WTC11 (cell line): Measurements from ENCODE around the gene TCEA2. TPM values are rescaled to one million over a fixed set of nuclear protein-coding genes. Genes with fewer than 3 reads are reported as not detected.

ENCODE experiments used
- ATAC-seq: fragments of 200-7000 bp; cut with Tn5 transposase; 2 replicates; pipeline ENCODE4 v1.10.0; 2021; ENCODE audit warnings: mild to moderate bottlenecking, moderate library complexity
- CTCF ChIA-PET: fragments of 300-600 bp; sonication (Branson Sonifier 250); formaldehyde crosslinking; loops from one replicate; lab custom pipeline; 2021; ENCODE audit warnings: antibody characterized with exemption; lab: Charles Lee
- POLR2A ChIA-PET: fragments of 350-600 bp; sonication (Branson Sonifier 250); formaldehyde crosslinking; loops from one replicate; lab custom pipeline; 2021; ENCODE audit warnings: antibody characterized with exemption; lab: Charles Lee
- DNase-seq: peaks from one replicate; pipeline ENCODE4 v3.0.0; 2021; ENCODE audit warnings: low spot score
- H3K27ac Mint-ChIP-seq: 2 replicates; pipeline ENCODE4 v1.8.0; 2021; ENCODE audit warnings: mixed read lengths
- H3K27me3 Mint-ChIP-seq: 2 replicates; pipeline ENCODE4 v1.8.0; 2021; ENCODE audit warnings: low read depth, mild to moderate bottlenecking, moderate library complexity, mixed read lengths
- H3K36me3 Mint-ChIP-seq: 2 replicates; pipeline ENCODE4 v1.8.0; 2021; ENCODE audit warnings: mixed read lengths
- H3K4me1 Mint-ChIP-seq: 2 replicates; pipeline ENCODE4 v1.8.0; 2022; ENCODE audit warnings: mixed read lengths
- H3K4me3 Mint-ChIP-seq: 2 replicates; pipeline ENCODE4 v1.8.0; 2021; ENCODE audit warnings: mild to moderate bottlenecking, moderate library complexity, mixed read lengths
- H3K9me3 Mint-ChIP-seq: 2 replicates; pipeline ENCODE4 v1.8.0; 2021; ENCODE audit warnings: mixed read lengths
- AFF4 ChIP-seq: sonication (generic); formaldehyde crosslinking; IDR thresholded peaks from 2 replicates; pipeline ENCODE4 v1.8.1; 2023; ENCODE audit warnings: mild to moderate bottlenecking, missing genetic modification reagents, borderline replicate concordance
- CBFB ChIP-seq: sonication (generic); formaldehyde crosslinking; IDR thresholded peaks from 2 replicates; pipeline ENCODE4 v1.8.1; 2022; ENCODE audit warnings: mild to moderate bottlenecking, low read depth, missing genetic modification reagents
- ESRRA ChIP-seq: sonication (generic); formaldehyde crosslinking; IDR thresholded peaks from 2 replicates; pipeline ENCODE4 v1.8.1; 2022; ENCODE audit warnings: mild to moderate bottlenecking, missing genetic modification reagents, borderline replicate concordance
- FOXJ3 ChIP-seq: sonication (generic); formaldehyde crosslinking; IDR thresholded peaks from 2 replicates; pipeline ENCODE4 v1.9.0; 2021; ENCODE audit warnings: missing genetic modification reagents, mild to moderate bottlenecking, borderline replicate concordance
- GABPB1 ChIP-seq: sonication (generic); formaldehyde crosslinking; IDR thresholded peaks from 2 replicates; pipeline ENCODE4 v1.8.1; 2023; ENCODE audit warnings: mild to moderate bottlenecking, missing genetic modification reagents
- HMGA2 ChIP-seq: fragments of 250-450 bp; sonication (Bioruptor Pico); IDR thresholded peaks from 2 replicates; pipeline ENCODE4 v1.4.0; 2021; ENCODE audit warnings: mild to moderate bottlenecking, moderate library complexity
- HMGXB4 ChIP-seq: sonication (generic); formaldehyde crosslinking; IDR thresholded peaks from 2 replicates; pipeline ENCODE4 v1.8.1; 2023; ENCODE audit warnings: mild to moderate bottlenecking, moderate library complexity, missing genetic modification reagents
- IRF2 ChIP-seq: sonication (generic); formaldehyde crosslinking; IDR thresholded peaks from 2 replicates; pipeline ENCODE4 v1.8.0; 2022; ENCODE audit warnings: low read depth, missing genetic modification reagents, borderline replicate concordance
- MYBL2 ChIP-seq: sonication (generic); formaldehyde crosslinking; IDR thresholded peaks from 2 replicates; pipeline ENCODE4 v1.8.1; 2023; ENCODE audit warnings: mild to moderate bottlenecking, moderate library complexity, missing genetic modification reagents
- RORB ChIP-seq: fragments of 250-450 bp; sonication (Bioruptor Pico); IDR thresholded peaks from 2 replicates; pipeline ENCODE4 v1.9.0; 2021; ENCODE audit warnings: mild to moderate bottlenecking
- SOX15 ChIP-seq: fragments of 250-450 bp; sonication (Bioruptor Pico); IDR thresholded peaks from 2 replicates; pipeline ENCODE4 v1.9.0; 2021; ENCODE audit warnings: mild to moderate bottlenecking
- STAT6 ChIP-seq: sonication (generic); formaldehyde crosslinking; conservative IDR thresholded peaks from 2 replicates; pipeline ENCODE4 v1.8.1; 2023; ENCODE audit warnings: mild to moderate bottlenecking, low read depth, missing genetic modification reagents, moderate library complexity
- ZBTB21 ChIP-seq: sonication (generic); formaldehyde crosslinking; IDR thresholded peaks from 2 replicates; pipeline ENCODE4 v1.8.1; 2023; ENCODE audit warnings: mild to moderate bottlenecking, missing genetic modification reagents, borderline replicate concordance
- ZMAT4 ChIP-seq: fragments of 250-450 bp; sonication (Bioruptor Pico); IDR thresholded peaks from 2 replicates; pipeline ENCODE4 v1.9.0; 2021; ENCODE audit warnings: mild to moderate bottlenecking
- ZNF121 ChIP-seq: sonication (generic); formaldehyde crosslinking; IDR thresholded peaks from 2 replicates; pipeline ENCODE4 v1.8.0; 2023; ENCODE audit warnings: missing genetic modification reagents
- ZNF416 ChIP-seq: fragments of 250-450 bp; sonication (Bioruptor Pico); IDR thresholded peaks from 2 replicates; pipeline ENCODE4 v1.9.0; 2021; ENCODE audit warnings: mild to moderate bottlenecking, inconsistent platforms
- ZNF423 ChIP-seq: fragments of 250-450 bp; sonication (Bioruptor Pico); IDR thresholded peaks from 2 replicates; pipeline ENCODE4 v2.1.2; 2022; ENCODE audit warnings: mild to moderate bottlenecking, moderate library complexity
- ZNF425 ChIP-seq: fragments of 250-450 bp; sonication (Bioruptor Pico); conservative IDR thresholded peaks from 2 replicates; pipeline ENCODE4 v1.9.0; 2021; ENCODE audit warnings: mild to moderate bottlenecking
- total RNA-seq: library from RNA; stranded (reverse); gene quantifications from 3 replicates; pipeline ENCODE4 v1.2.3, GENCODE V29; 2021

The TCEA2 gene
- total RNA-seq, 1 experiment from 2014 or later = 55.8 TPM

- TF ChIP-seq ZBTB21 (CRISPR knock-in tag) (no peak), MYBL2 (CRISPR knock-in tag) (no peak), FOXJ3 (CRISPR knock-in tag) (no peak), HMGXB4 (no peak), ZNF121 (CRISPR knock-in tag) (no peak), CBFB (no peak), AFF4 (CRISPR knock-in tag) (no peak)
- TF ChIP-seq, all 79 proteins: peak for 0
Measured at GRCh38 chr20:64095927-64096326, 32.9 kb downstream of the TCEA2 start (continued).

GRCh38 chr20:64096535-64096934 lies 33.5 kb downstream of the TCEA2 start:
- DNase-seq (no peak), ATAC-seq (no peak)
- Mint-ChIP-seq H3K36me3 (peaks cover 6% of the 10 kb centered on the region), H3K27ac (no peak overlapping the region), H3K4me3 (no peak overlapping the region), H3K9me3 (peaks cover 13% of the 10 kb centered on the region), H3K4me1 (peaks cover 7% of the 10 kb centered on the region), H3K27me3 (peaks cover 12% of the 10 kb centered on the region)
- POLR2A ChIA-PET = no interaction called here
- CTCF ChIA-PET = no interaction called here
- no peak for TF ChIP-seq GABPB1
- no peak for TF ChIP-seq ZNF423 (CRISPR knock-in tag)
- no peak for TF ChIP-seq STAT6 (CRISPR knock-in tag)
- TF ChIP-seq ESRRA = no peak
- TF ChIP-seq SOX15 (CRISPR knock-in tag) = no peak
- no peak for TF ChIP-seq ZMAT4 (CRISPR knock-in tag)
- TF ChIP-seq ZNF425 (CRISPR knock-in tag) = no peak
- TF ChIP-seq IRF2 = no peak
- no peak for TF ChIP-seq HMGXB4
- TF ChIP-seq RORB (CRISPR knock-in tag) = no peak
- TF ChIP-seq ZNF121 (CRISPR knock-in tag) = no peak
- TF ChIP-seq HMGA2 (CRISPR knock-in tag) = no peak
- no peak for TF ChIP-seq ZNF416 (CRISPR knock-in tag)
- TF ChIP-seq, all 79 proteins: peak for 0
